Skeletal muscle tissue (tissue), 4 donors: ENCODE measurements around the gene SYNGAP1. TPM values are rescaled to one million over a fixed set of nuclear protein-coding genes. Genes with fewer than 3 reads are reported as not detected.
A peak's percentile ranks its signal among the peaks of the same experiment; 100 is the strongest.

Experiments used
- H3K27ac ChIP-seq: one replicate; pipeline ENCODE4 v1.7.0; 2013; ENCODE audit warnings: mild to moderate bottlenecking, low read depth, low read length, inconsistent platforms
- H3K27me3 ChIP-seq, 3 donors: one replicate each; pipeline ENCODE4 v1.7.0; 2013; ENCODE audit warnings: low read length in 3 of 3; ENCODE audit not compliant: control insufficient read depth in 3 of 3, insufficient read depth in 3 of 3
- H3K36me3 ChIP-seq, 3 donors: one replicate each; pipeline ENCODE4 v1.7.0; 2013; ENCODE audit warnings: low read length in 3 of 3; ENCODE audit not compliant: control insufficient read depth in 3 of 3, insufficient read depth in 3 of 3
- H3K4me1 ChIP-seq, 3 donors: one replicate each; pipeline ENCODE4 v1.7.0; 2013; ENCODE audit warnings: low read length in 3 of 3, mild to moderate bottlenecking in 3 of 3; ENCODE audit not compliant: control insufficient read depth in 3 of 3, insufficient read depth in 3 of 3
- H3K4me3 ChIP-seq, 3 donors: one replicate each; pipeline ENCODE4 v1.7.0; 2013; ENCODE audit warnings: low read length in 3 of 3
- H3K9ac ChIP-seq, 3 donors: one replicate each; pipeline ENCODE4 v1.7.0; 2013; ENCODE audit warnings: low read length in 3 of 3, mild to moderate bottlenecking in 3 of 3, moderate library complexity in 2 of 3, low read depth in 1 of 3
- H3K9me3 ChIP-seq, 3 donors: one replicate each; pipeline ENCODE4 v1.7.0; 2013; ENCODE audit warnings: low read length in 3 of 3; ENCODE audit not compliant: control insufficient read depth in 3 of 3
- total RNA-seq: library from RNA; depleted of rRNA; stranded (reverse); fragments of >200 nt; gene quantifications from one replicate; pipeline ENCODE4 v1.2.3, GENCODE V29; 2014
- donor health status: Osteomylitis.

Gene SYNGAP1
- total RNA-seq, 1 donor from 2014 or later = 1.6 TPM

- Histone ChIP-seq H3K36me3 (peaks cover 39 to 45% (median 41%) of the 10 kb centered on the region in 3 donors), H3K9me3 (no peaks in the 10 kb centered on the region), H3K9ac (peak overlapping the region in 1 of 3 donors; percentile 78), H3K27ac (peak overlapping the region; percentile 94), H3K4me1 (peaks cover 29 to 47% (median 34%) of the 10 kb centered on the region in 3 donors), H3K27me3 (no peaks in the 10 kb centered on the region), H3K4me3 (peak overlapping the region in 2 of 3 donors; percentile 1 to 38)
Observed at GRCh38 chr6:33412140-33413009, 7.5 kb upstream of the SYNGAP1 start.

DNA sequence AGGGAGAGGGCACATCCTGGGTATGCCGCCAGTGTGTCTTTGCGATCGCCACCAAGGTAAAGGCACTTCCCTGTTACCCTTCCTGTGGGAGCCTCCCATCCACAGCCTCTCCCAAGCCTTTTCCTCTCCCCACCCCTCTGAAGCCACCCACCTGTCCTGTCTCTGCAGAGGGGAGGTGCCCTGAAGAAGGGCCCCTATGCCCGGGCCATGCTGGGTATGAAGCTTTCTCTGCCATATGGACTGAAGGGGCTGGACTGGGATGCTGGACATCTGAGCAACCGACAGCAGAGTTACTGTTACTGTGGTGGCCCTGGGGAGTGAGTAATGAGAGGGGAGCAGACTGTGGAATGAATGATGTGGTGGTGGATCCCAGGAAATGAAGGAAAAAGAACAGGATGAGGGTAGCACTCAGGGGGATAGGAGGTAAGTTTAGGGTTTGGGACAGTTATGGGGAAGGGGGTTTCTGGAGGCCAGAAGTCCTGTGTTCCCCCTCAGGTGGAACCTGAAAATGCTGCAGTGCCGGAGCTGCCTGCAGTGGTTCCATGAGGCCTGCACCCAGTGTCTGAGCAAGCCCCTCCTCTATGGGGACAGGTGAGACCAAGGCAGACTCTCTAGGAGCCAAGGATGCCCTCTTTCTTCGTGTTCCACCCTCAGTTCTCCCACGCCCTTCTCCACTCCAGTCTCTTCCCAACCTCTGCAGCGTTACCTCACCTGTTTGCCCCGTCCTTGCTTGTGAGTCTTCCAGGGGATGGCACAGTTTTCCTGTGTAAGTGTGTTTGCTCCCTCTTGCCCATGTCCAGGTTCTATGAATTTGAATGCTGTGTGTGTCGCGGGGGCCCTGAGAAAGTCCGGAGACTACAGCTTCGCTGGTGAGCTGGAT lies 6.4 kb upstream of the SYNGAP1 start:
- no peaks in the 10 kb centered on the region for H3K9me3 ChIP-seq
- peaks cover 35 to 54% (median 42%) of the 10 kb centered on the region in 3 donors for H3K4me1 ChIP-seq
- peaks cover 39 to 45% (median 41%) of the 10 kb centered on the region in 3 donors for H3K36me3 ChIP-seq
- H3K27ac ChIP-seq = no peak overlapping the region
- H3K4me3 ChIP-seq = no peak overlapping the region
- no peak overlapping the region for H3K9ac ChIP-seq
- H3K27me3 ChIP-seq = no peaks in the 10 kb centered on the region

GRCh38 chr6:33414592-33415271 lies 5.1 kb upstream of the SYNGAP1 start:
- Histone ChIP-seq H3K4me1 (peaks cover 37 to 56% (median 48%) of the 10 kb centered on the region in 3 donors), H3K9ac (no peak overlapping the region), H3K27ac (no peak overlapping the region), H3K36me3 (peaks cover 39 to 45% (median 41%) of the 10 kb centered on the region in 3 donors), H3K27me3 (no peaks in the 10 kb centered on the region), H3K4me3 (no peak overlapping the region), H3K9me3 (no peaks in the 10 kb centered on the region)

DNA sequence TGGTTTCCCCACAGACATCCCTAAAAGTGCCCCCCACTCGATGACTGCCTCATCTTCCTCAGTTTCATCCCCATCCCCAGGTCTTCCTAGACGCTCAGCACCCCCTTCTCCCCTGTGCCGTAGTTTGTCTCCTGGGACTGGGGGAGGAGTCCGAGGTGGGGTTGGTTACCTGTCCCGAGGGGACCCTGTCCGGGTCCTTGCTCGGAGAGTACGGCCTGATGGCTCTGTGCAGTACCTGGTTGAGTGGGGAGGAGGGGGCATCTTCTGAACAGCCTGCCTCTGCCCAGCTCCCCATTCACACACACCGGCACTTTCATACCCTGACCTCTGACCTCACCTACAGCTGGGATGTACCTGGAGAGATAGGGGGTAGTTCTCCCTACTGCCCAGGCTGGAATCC lies 4.0 kb upstream of the SYNGAP1 start:
- no peak overlapping the region for H3K4me3 ChIP-seq
- H3K9ac ChIP-seq = no peak overlapping the region
- H3K36me3 ChIP-seq = peaks cover 39 to 45% (median 41%) of the 10 kb centered on the region in 3 donors
- no peaks in the 10 kb centered on the region for H3K27me3 ChIP-seq
- H3K27ac ChIP-seq = no peak overlapping the region
- peaks cover 35 to 53% (median 46%) of the 10 kb centered on the region in 3 donors for H3K4me1 ChIP-seq
- H3K9me3 ChIP-seq = no peaks in the 10 kb centered on the region

DNA sequence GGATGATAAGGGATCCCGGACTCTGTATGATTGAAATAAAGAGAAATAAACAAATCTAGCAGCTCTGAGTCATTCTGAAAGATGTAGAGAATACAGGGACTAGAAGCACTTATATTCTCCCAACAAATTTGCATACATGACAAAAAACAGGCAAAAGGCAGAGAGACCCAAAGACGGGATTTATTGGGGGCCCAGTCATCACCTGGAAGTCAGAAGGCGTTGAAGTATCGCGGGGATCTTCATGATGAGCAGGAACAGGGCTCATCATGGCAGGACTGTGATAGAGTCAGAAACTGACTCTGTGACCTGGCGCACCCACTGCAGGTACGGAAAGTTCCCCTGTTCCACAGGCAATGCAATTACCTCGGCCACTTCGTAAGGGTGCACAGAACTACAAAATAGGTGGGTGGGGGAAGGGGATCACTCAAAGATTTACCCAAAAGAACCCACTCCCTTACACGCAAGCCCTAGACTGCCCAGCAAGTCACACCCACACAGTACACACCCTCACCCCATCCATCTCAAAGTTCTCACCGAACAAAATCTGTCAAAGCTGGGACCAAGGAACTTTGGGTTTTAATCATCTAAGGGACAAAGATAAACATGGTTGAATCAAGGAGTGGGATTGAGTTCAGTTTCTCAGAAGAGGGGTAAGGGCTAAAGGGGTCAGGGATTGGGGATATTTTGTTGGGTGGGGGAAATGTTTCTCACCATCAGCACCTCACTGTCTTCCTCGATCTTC lies 3.3 kb upstream of the SYNGAP1 start:
- Histone ChIP-seq H3K9ac (peak overlapping the region in 2 of 3 donors; percentile 44 to 84), H3K27ac (peak overlapping the region; percentile 17), H3K27me3 (no peaks in the 10 kb centered on the region), H3K9me3 (no peaks in the 10 kb centered on the region), H3K4me3 (peak overlapping the region; percentile 89 to 91 (median 90)), H3K36me3 (peaks cover 39 to 45% (median 41%) of the 10 kb centered on the region in 3 donors), H3K4me1 (peaks cover 33 to 49% (median 42%) of the 10 kb centered on the region in 3 donors)

DNA sequence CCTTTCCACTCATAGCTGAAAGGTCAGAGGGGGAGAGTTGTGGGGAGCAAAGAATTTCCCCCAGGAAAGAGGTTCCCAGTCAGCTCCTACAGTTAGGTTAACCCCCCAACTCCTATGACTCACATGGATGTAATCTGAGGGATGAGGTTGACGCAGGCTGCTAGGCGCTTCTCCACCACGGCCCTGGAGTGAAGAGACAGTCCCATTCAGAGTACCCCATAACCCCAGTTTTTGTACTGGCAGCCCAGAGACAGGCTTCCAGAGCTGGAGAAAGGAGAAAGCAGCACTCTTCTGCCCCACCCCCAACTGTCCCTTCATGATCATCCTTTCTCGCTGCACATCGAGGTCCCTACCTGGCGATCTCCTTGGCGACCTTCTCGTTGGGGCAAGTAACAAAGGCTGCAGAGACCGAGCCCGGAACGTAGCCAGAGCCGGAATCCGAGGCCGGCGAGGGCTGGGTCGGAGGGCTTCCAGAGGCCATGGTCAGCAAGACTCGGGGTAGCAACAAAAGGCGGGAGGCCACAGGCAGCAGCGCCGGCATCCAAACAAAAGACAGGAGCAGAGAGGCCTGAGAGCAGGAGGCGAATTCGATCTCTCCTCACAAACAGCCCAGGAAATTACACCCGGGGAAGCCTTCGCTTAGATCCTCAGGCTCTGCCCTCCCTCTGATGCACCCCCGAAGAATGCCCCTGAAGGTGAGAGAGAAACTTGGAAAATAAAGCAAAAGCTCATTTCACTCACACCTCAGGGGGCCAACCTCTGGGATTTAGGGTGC lies 2.5 kb upstream of the SYNGAP1 start:
- H3K27me3 ChIP-seq = no peaks in the 10 kb centered on the region
- H3K9ac ChIP-seq = peak overlapping the region; percentile 71 to 84 (median 74)
- H3K27ac ChIP-seq = peak overlapping the region; percentile 92
- H3K36me3 ChIP-seq = peaks cover 38 to 44% (median 39%) of the 10 kb centered on the region in 3 donors
- peaks cover 27 to 42% (median 37%) of the 10 kb centered on the region in 3 donors for H3K4me1 ChIP-seq
- H3K4me3 ChIP-seq = peak overlapping the region; percentile 89 to 91 (median 90)
- no peaks in the 10 kb centered on the region for H3K9me3 ChIP-seq

GRCh38 chr6:33417903-33418689 lies 1.8 kb upstream of the SYNGAP1 start, which contains the start of gene CUTA:
Gene CUTA (minus strand): TSS chr6:33418107. CDS start chr6:33418000, 107 bp downstream.
- peak within 1 kb of the TSS; percentile 71 to 92 (median 89) for H3K9ac ChIP-seq
- H3K4me1 ChIP-seq = peaks cover 27 to 34% (median 31%) of the 10 kb centered on the region in 3 donors
- peaks cover 30 to 36% (median 31%) of the 10 kb centered on the region in 3 donors for H3K36me3 ChIP-seq
- no peaks in the 10 kb centered on the region for H3K27me3 ChIP-seq
- peak within 1 kb of the TSS; percentile 89 to 91 (median 90) for H3K4me3 ChIP-seq
- H3K27ac ChIP-seq = peak within 1 kb of the TSS; percentile 92
- no peaks in the 10 kb centered on the region for H3K9me3 ChIP-seq

- peak overlapping the region; percentile 71 to 92 (median 89) for H3K9ac ChIP-seq
- peaks cover 0 to 5% (median 0%) of the 10 kb centered on the region in 3 donors for H3K27me3 ChIP-seq
- H3K36me3 ChIP-seq = peaks cover 24 to 29% (median 24%) of the 10 kb centered on the region in 3 donors
- peak overlapping the region; percentile 89 for H3K4me3 ChIP-seq
- H3K27ac ChIP-seq = peak overlapping the region; percentile 92
- H3K4me1 ChIP-seq = peaks cover 27 to 32% (median 31%) of the 10 kb centered on the region in 3 donors
- H3K9me3 ChIP-seq = no peaks in the 10 kb centered on the region
Observed at GRCh38 chr6:33418690-33419291, 1.1 kb upstream of the SYNGAP1 start.
